K562 (cell line): ENCODE data around the gene MLH1. TPM values are rescaled to one million over a fixed set of nuclear protein-coding genes. Genes with fewer than 3 reads are reported as not detected.
A peak's percentile ranks its signal among the peaks of the same experiment; 100 is the strongest.

Experiments used
- ATAC-seq: fragments of 200-7000 bp; cut with Tn5 transposase; 3 replicates; pipeline ENCODE4 v1.9.1; 2020; ENCODE audit warnings: moderate library complexity
- BruUV-seq: library from RNA; stranded (reverse); fragments of 400-500 nt; replicated peaks from 2 replicates; lab custom pipeline; 2021; lab: Mats Ljungman, UMichigan
- CTCF ChIA-PET: fragments of 300-600 bp; formaldehyde crosslinking; extraction: SDS; loops from one replicate; lab custom pipeline; 2021; ENCODE audit warnings: low intra/inter-chr PET ratio; lab: Yijun Ruan, JAX
- POLR2A ChIA-PET: fragments of 300-600, 350-650 bp; sonication (Branson Sonifier 250); formaldehyde crosslinking; extraction: SDS; loops from one replicate; lab custom pipeline; 2021; ENCODE audit warnings: antibody characterized with exemption, inconsistent platforms; lab: Yijun Ruan, JAX
- DNase-seq, 4 experiments: peaks; one replicate each; pipeline versions ENCODE4 v3.0.0 to v3.0.0-alpha.2; 2011 to 2018; ENCODE audit warnings: low spot score in 3 of 4, mixed read lengths in 3 of 4; ENCODE audit errors: extremely low read depth in 1 of 4
- FAIRE-seq: peaks from 2 replicates; lab custom pipeline; 2011; peaks lifted over from hg19 to GRCh38; lab: Jason Lieb, UNC
- H2AFZ ChIP-seq: 2 replicates; pipeline ENCODE4 v1.6.0; 2011; ENCODE audit warnings: low read depth, low read length, control low read depth, inconsistent platforms
- H3K27ac ChIP-seq: fragments of 200-600 bp; 3 replicates; pipeline ENCODE4 v1.8.0; 2011; ENCODE audit warnings: low read depth, mild to moderate bottlenecking, control low read depth, inconsistent platforms, low read length, moderate library complexity, mixed read lengths; ENCODE audit errors: extremely low read depth
- H3K27me3 ChIP-seq, 2 experiments: fragments of 300-600 bp in 1 of 2; 2 replicates in 1 of 2; 3 replicates in 1 of 2; pipeline versions ENCODE4 v1.6.0 to v1.8.0; 2011; ENCODE audit warnings: inconsistent platforms in 2 of 2, low read length in 2 of 2, mild to moderate bottlenecking in 1 of 2, mixed read lengths in 1 of 2, moderate library complexity in 1 of 2; ENCODE audit not compliant: control insufficient read depth in 2 of 2, insufficient read depth in 2 of 2
- H3K36me3 ChIP-seq: fragments of 300-600 bp; 3 replicates; pipeline ENCODE4 v1.8.0; 2011; ENCODE audit warnings: mild to moderate bottlenecking, low read length, inconsistent platforms; ENCODE audit not compliant: control insufficient read depth, insufficient read depth
- H3K4me1 ChIP-seq, 2 experiments: fragments of 200-600 bp in 1 of 2; replicated peaks in 1 of 2; 2 replicates in 1 of 2; 3 replicates in 1 of 2; pipeline versions ENCODE4 v1.5.1 to v1.8.0; 2011; ENCODE audit warnings: inconsistent platforms in 2 of 2, low read length in 2 of 2, mild to moderate bottlenecking in 1 of 2, mixed read lengths in 1 of 2, moderate library complexity in 1 of 2; ENCODE audit not compliant: control insufficient read depth in 2 of 2, insufficient read depth in 2 of 2
- H3K4me2 ChIP-seq: 2 replicates; pipeline ENCODE4 v1.6.1; 2011; ENCODE audit warnings: low read length, control low read depth, inconsistent platforms, mixed read lengths; ENCODE audit not compliant: insufficient read depth
- H3K4me3 ChIP-seq: fragments of 200-600 bp; sonication (generic), shearing (Covaris generic); 2 replicates; pipeline ENCODE4 v1.5.1; 2016; ENCODE audit warnings: control low read depth, inconsistent platforms
- H3K79me2 ChIP-seq: fragments of 200-600 bp; 3 replicates; pipeline ENCODE4 v1.8.0; 2011; ENCODE audit warnings: low read length, inconsistent platforms; ENCODE audit not compliant: control insufficient read depth, insufficient read depth
- H3K9ac ChIP-seq, 2 experiments: 2 replicates each; pipeline versions ENCODE4 v1.6.0 to v1.6.1; 2011; ENCODE audit warnings: low read depth in 2 of 2, low read length in 2 of 2, control low read depth in 1 of 2, inconsistent platforms in 1 of 2, mild to moderate bottlenecking in 1 of 2, mixed read lengths in 1 of 2; ENCODE audit not compliant: insufficient read depth in 1 of 2
- H3K9me1 ChIP-seq: one replicate; pipeline ENCODE4 v1.6.0; 2011; ENCODE audit warnings: inconsistent platforms, mild to moderate bottlenecking, low read length, moderate library complexity; ENCODE audit not compliant: control insufficient read depth, insufficient read depth
- H3K9me3 ChIP-seq: replicated peaks from 2 replicates; pipeline ENCODE4 v1.5.1; 2011; ENCODE audit warnings: low read depth, low read length, inconsistent platforms; ENCODE audit not compliant: control insufficient read depth, insufficient read depth
- H4K20me1 ChIP-seq: replicated peaks from 2 replicates; pipeline ENCODE4 v1.6.1; 2011; ENCODE audit warnings: low read length, inconsistent platforms, mixed read lengths; ENCODE audit not compliant: control insufficient read depth, insufficient read depth
- BRD4 ChIP-seq: fragments of 200-600 bp; sonication (generic); IDR thresholded peaks from 2 replicates; pipeline ENCODE4 v1.6.1; 2017; ENCODE audit warnings: inconsistent platforms
- BRD9 ChIP-seq: fragments of 450-650 bp; IDR thresholded peaks from 2 replicates; pipeline ENCODE4 v1.6.1; 2018; ENCODE audit warnings: low read depth; ENCODE audit not compliant: partially characterized antibody
- CHD2 ChIP-seq: IDR thresholded peaks from 2 replicates; pipeline ENCODE4 v1.6.1; 2011; ENCODE audit warnings: low read depth, low read length
- MCM2 ChIP-seq: fragments of 450-650 bp; IDR thresholded peaks from 2 replicates; pipeline ENCODE4 v1.6.1; 2017; ENCODE audit warnings: low read depth, mild to moderate bottlenecking
- MIER1 ChIP-seq: fragments of 450-650 bp; IDR thresholded peaks from 2 replicates; pipeline ENCODE4 v1.6.1; 2016; ENCODE audit warnings: antibody characterized with exemption, mild to moderate bottlenecking, low read depth
- NFXL1 ChIP-seq: fragments of 450-650 bp; formaldehyde crosslinking; IDR thresholded peaks from 2 replicates; pipeline ENCODE4 v1.4.0; 2021; ENCODE audit warnings: mild to moderate bottlenecking
- POLR2A ChIP-seq: fragments of 450-650 bp; conservative IDR thresholded peaks from 2 replicates; pipeline ENCODE4 v1.6.1; 2016
- PRMT5 ChIP-seq: sonication (generic); formaldehyde crosslinking; IDR thresholded peaks from 2 replicates; pipeline ENCODE4 v1.5.0; 2020; ENCODE audit warnings: missing genetic modification reagents
- RBBP5 ChIP-seq: fragments of 200-600 bp; sonication (generic); IDR thresholded peaks from 2 replicates; pipeline ENCODE4 v1.6.1; 2012; ENCODE audit warnings: borderline replicate concordance, mild to moderate bottlenecking, low read length, control low read depth, inconsistent platforms; ENCODE audit not compliant: insufficient read depth, poor library complexity, severe bottlenecking
- SMAD1 ChIP-seq: fragments of 150-350 bp; IDR thresholded peaks from 2 replicates; pipeline ENCODE4 v1.6.1; 2014; ENCODE audit warnings: low read length, low read depth; ENCODE audit not compliant: partially characterized antibody
- SMAD3 ChIP-seq: fragments of 450-650 bp; formaldehyde crosslinking; conservative IDR thresholded peaks from 2 replicates; pipeline ENCODE4 v1.4.0; 2020; ENCODE audit warnings: mild to moderate bottlenecking
- SMARCA4 ChIP-seq: fragments of 450-650 bp; IDR thresholded peaks from 2 replicates; pipeline ENCODE4 v1.6.1; 2016
- TAF9B ChIP-seq: fragments of 450-650 bp; IDR thresholded peaks from 2 replicates; pipeline ENCODE4 v1.6.1; 2018; ENCODE audit warnings: mild to moderate bottlenecking; ENCODE audit not compliant: partially characterized antibody
- TEAD1 ChIP-seq, 2 experiments: fragments of 450-650 bp in 1 of 2; sonication (generic) in 1 of 2; formaldehyde crosslinking; IDR thresholded peaks; 2 replicates each; pipeline versions ENCODE4 v1.4.0 to v1.8.0; 2020 to 2022; ENCODE audit warnings: mild to moderate bottlenecking in 2 of 2, missing genetic modification reagents in 1 of 2
- ZKSCAN8 ChIP-seq: fragments of 200-800 bp; sonication (Bioruptor generic); IDR thresholded peaks from 2 replicates; pipeline ENCODE4 v1.6.1; 2016; ENCODE audit warnings: missing genetic modification characterization, missing compliant biosample characterization
- ZNF830 ChIP-seq: fragments of 250-450 bp; sonication (Bioruptor Pico); IDR thresholded peaks from 2 replicates; pipeline ENCODE4 v1.5.0; 2021; ENCODE audit warnings: mild to moderate bottlenecking
- WGBS: fragments of 100-300 bp; shearing (Covaris generic); methylation state at CpG from one replicate; pipeline ENCODE4 v1.1.6; 2016; ENCODE audit warnings: low coverage, mixed read lengths; ENCODE audit not compliant: insufficient coverage; ENCODE audit errors: missing lambda C conversion rate; 5-methylcytosine and 5-hydroxymethylcytosine counted together
- in situ Hi-C: fragments of 300-500 bp; cut with MboI; formaldehyde crosslinking; loops from 4 replicates; pipeline ENCODE4 v1.15.0; 2018; ENCODE audit warnings: inconsistent platforms, mixed read lengths
- intact Hi-C: fragments of 100-400 bp; cut with micrococcal nuclease; formaldehyde crosslinking; loops from 2 replicates; pipeline ENCODE4 v1.14.2; 2022
- polyA plus RNA-seq, 8 experiments: library from polyadenylated mRNA; depleted of rRNA in 4 of 8; stranded (reverse) in 5 of 8; unstranded in 3 of 8; fragments of >200 nt; fragmentation: Nextera tagmentation in 2 of 8; fragmentation: Illumina TruSeq in 1 of 8; extraction: Ambion mirVana in 2 of 8; extraction: Trizol in 1 of 8; gene quantifications; 2 replicates each; pipeline versions ENCODE4 v1.2.1 to v1.2.3, GENCODE V29; 2011 to 2014; ENCODE audit warnings: inconsistent platforms in 1 of 8, missing spikeins in 1 of 8
- total RNA-seq, 7 experiments: library from RNA; depleted of rRNA in 6 of 7; stranded (reverse); fragments of >200 nt in 6 of 7; fragmentation: Illumina TruSeq in 2 of 7; extraction: Trizol in 2 of 7; gene quantifications; 2 replicates each; pipeline versions ENCODE4 v1.2.1 to v1.2.3, GENCODE V29; 2011 to 2021; ENCODE audit warnings: low replicate concordance in 1 of 7
- TF ChIP-seq, protein P1 (sequence below): fragments of 450-650 bp; formaldehyde crosslinking; IDR thresholded peaks from 2 replicates; pipeline ENCODE4 v1.4.0; 2022; ENCODE audit warnings: mild to moderate bottlenecking, moderate library complexity
- TF ChIP-seq, protein P2 (sequence below): fragments of 250-450 bp; sonication (Bioruptor Pico); IDR thresholded peaks from 2 replicates; pipeline ENCODE4 v1.4.0; 2020; ENCODE audit warnings: borderline replicate concordance
- TF ChIP-seq, protein P3 (sequence below): IDR thresholded peaks from 2 replicates; pipeline ENCODE4 v1.6.1; 2011; ENCODE audit not compliant: insufficient read length; ENCODE audit errors: extremely low read depth
- TF ChIP-seq, protein P4 (sequence below): sonication (generic); formaldehyde crosslinking; IDR thresholded peaks from 2 replicates; pipeline ENCODE4 v1.9.0; 2022; ENCODE audit warnings: mild to moderate bottlenecking, missing genetic modification reagents

MLH1 gene
- total and polyA plus RNA-seq, 9 of the 15 experiments (the other 6 are each of a cell fraction or from before 2014, with no cell fraction given) = 76.4 to 155 (median 117) TPM

DNA sequence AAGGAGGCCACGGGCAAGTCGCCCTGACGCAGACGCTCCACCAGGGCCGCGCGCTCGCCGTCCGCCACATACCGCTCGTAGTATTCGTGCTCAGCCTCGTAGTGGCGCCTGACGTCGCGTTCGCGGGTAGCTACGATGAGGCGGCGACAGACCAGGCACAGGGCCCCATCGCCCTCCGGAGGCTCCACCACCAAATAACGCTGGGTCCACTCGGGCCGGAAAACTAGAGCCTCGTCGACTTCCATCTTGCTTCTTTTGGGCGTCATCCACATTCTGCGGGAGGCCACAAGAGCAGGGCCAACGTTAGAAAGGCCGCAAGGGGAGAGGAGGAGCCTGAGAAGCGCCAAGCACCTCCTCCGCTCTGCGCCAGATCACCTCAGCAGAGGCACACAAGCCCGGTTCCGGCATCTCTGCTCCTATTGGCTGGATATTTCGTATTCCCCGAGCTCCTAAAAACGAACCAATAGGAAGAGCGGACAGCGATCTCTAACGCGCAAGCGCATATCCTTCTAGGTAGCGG lies 452 bp upstream of the MLH1 start, which contains the start of gene EPM2AIP1:
Gene EPM2AIP1 (minus strand): TSS at position 326 of the 520 bp plus-strand sequence. CDS start 54 bp downstream, at position 272.
- intact Hi-C loops = loop anchor here (1.0 to 2.0 kb wide), 4 partner anchors 23 to 220 kb away; no protein-coding TSS in a partner anchor
- in situ Hi-C loops = no loop called here
- FAIRE-seq = peak; percentile 100
- TF ChIP-seq RBBP5 (peak; percentile 65), MCM2 (no peak), PRMT5 (CRISPR knock-in tag) (no peak), ZNF830 (CRISPR knock-in tag) (peak; percentile 96; the same call in 1 of the 2 replicates), MIER1 (no peak), TEAD1 (CRISPR knock-in tag; IDR thresholded peaks at IDR 0.05) (peak; percentile 91 to 97), BRD4 (peak; percentile 88; the same call in 1 of the 2 replicates), POLR2A (peak; percentile 97), TAF9B (no peak), SMAD1 (peak; percentile 61), SMAD3 (CRISPR knock-in tag) (peak; percentile 75; the same call in 1 of the 2 replicates), ZKSCAN8 (CRISPR knock-in tag) (no peak), SMARCA4 (no peak), BRD9 (peak; percentile 74), NFXL1 (peak; percentile 70; the same call in 1 of the 2 replicates), CHD2 (0 out of 2 replicates have a peak, but pooled peaks have one; percentile 35)
- TF ChIP-seq, protein P1, sequence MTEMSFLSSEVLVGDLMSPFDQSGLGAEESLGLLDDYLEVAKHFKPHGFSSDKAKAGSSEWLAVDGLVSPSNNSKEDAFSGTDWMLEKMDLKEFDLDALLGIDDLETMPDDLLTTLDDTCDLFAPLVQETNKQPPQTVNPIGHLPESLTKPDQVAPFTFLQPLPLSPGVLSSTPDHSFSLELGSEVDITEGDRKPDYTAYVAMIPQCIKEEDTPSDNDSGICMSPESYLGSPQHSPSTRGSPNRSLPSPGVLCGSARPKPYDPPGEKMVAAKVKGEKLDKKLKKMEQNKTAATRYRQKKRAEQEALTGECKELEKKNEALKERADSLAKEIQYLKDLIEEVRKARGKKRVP (CRISPR knock-in tag) = peak; percentile 54; the same call in 1 of the 2 replicates
- TF ChIP-seq, protein P2, sequence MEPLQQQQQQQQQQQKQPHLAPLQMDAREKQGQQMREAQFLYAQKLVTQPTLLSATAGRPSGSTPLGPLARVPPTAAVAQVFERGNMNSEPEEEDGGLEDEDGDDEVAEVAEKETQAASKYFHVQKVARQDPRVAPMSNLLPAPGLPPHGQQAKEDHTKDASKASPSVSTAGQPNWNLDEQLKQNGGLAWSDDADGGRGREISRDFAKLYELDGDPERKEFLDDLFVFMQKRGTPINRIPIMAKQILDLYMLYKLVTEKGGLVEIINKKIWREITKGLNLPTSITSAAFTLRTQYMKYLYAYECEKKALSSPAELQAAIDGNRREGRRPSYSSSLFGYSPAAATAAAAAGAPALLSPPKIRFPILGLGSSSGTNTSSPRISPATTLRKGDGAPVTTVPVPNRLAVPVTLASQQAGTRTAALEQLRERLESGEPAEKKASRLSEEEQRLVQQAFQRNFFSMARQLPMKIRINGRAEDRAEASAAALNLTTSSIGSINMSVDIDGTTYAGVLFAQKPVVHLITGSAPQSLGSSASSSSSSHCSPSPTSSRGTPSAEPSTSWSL (CRISPR knock-in tag) = peak; percentile 79; the same call in 1 of the 2 replicates
- TF ChIP-seq, protein P3, sequence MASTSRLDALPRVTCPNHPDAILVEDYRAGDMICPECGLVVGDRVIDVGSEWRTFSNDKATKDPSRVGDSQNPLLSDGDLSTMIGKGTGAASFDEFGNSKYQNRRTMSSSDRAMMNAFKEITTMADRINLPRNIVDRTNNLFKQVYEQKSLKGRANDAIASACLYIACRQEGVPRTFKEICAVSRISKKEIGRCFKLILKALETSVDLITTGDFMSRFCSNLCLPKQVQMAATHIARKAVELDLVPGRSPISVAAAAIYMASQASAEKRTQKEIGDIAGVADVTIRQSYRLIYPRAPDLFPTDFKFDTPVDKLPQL = peak; percentile 82
- TF ChIP-seq, protein P4, sequence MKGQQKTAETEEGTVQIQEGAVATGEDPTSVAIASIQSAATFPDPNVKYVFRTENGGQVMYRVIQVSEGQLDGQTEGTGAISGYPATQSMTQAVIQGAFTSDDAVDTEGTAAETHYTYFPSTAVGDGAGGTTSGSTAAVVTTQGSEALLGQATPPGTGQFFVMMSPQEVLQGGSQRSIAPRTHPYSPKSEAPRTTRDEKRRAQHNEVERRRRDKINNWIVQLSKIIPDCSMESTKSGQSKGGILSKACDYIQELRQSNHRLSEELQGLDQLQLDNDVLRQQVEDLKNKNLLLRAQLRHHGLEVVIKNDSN (CRISPR knock-in tag) = no peak

More for the DNA sequence above, 452 bp upstream of the MLH1 start, which contains the start of gene EPM2AIP1:
- under 1% methylated on average over 48 of the region's 48 CpGs for WGBS
- no TSS peak for BruUV-seq
- POLR2A ChIA-PET = interaction anchor here (0.5 to 3.7 kb wide), 33 partner anchors 10 to 365 kb away, joined by 3 to 32 read pairs (median 4); no protein-coding TSS in a partner anchor
- ATAC-seq = peak; percentile 93
- Histone ChIP-seq H3K4me3 (peak within 1 kb of the TSS; percentile 60), H3K4me1 (peaks cover 21 to 24% of the 10 kb centered on the region in 2 experiments), H3K4me2 (peak within 1 kb of the TSS; percentile 96), H3K9ac (peak within 1 kb of the TSS; percentile 91 to 98), H3K9me3 (no peaks in the 10 kb centered on the region), H3K27me3 (no peaks in the 10 kb centered on the region), H3K27ac (peak within 1 kb of the TSS; percentile 94), H2AFZ (peak within 1 kb of the TSS; percentile 97), H4K20me1 (peaks cover 18% of the 10 kb centered on the region; the same call in 1 of the 2 replicates), H3K36me3 (peaks cover 71% of the 10 kb centered on the region), H3K79me2 (peaks cover 83% of the 10 kb centered on the region), H3K9me1 (no peaks in the 10 kb centered on the region)
- peak in 1 of 4 experiments; percentile 100 for DNase-seq
- CTCF ChIA-PET = no interaction called here
